Thoracic aorta endothelial cell (primary cell): ENCODE measurements around the gene SLF2. TPM values are rescaled to one million over a fixed set of nuclear protein-coding genes. Genes with fewer than 3 reads are reported as not detected.

Source experiments
- small RNA-seq: library from RNA; depleted of rRNA; stranded (forward); fragments of <200 nt; gene quantifications from one replicate; pipeline ENCODE3, GENCODE V24; 2012
- total RNA-seq: library from RNA; depleted of rRNA; stranded (reverse); fragments of >200 nt; gene quantifications from 2 replicates; pipeline ENCODE4 v1.2.3, GENCODE V29; 2012

SLF2 gene, protein sequence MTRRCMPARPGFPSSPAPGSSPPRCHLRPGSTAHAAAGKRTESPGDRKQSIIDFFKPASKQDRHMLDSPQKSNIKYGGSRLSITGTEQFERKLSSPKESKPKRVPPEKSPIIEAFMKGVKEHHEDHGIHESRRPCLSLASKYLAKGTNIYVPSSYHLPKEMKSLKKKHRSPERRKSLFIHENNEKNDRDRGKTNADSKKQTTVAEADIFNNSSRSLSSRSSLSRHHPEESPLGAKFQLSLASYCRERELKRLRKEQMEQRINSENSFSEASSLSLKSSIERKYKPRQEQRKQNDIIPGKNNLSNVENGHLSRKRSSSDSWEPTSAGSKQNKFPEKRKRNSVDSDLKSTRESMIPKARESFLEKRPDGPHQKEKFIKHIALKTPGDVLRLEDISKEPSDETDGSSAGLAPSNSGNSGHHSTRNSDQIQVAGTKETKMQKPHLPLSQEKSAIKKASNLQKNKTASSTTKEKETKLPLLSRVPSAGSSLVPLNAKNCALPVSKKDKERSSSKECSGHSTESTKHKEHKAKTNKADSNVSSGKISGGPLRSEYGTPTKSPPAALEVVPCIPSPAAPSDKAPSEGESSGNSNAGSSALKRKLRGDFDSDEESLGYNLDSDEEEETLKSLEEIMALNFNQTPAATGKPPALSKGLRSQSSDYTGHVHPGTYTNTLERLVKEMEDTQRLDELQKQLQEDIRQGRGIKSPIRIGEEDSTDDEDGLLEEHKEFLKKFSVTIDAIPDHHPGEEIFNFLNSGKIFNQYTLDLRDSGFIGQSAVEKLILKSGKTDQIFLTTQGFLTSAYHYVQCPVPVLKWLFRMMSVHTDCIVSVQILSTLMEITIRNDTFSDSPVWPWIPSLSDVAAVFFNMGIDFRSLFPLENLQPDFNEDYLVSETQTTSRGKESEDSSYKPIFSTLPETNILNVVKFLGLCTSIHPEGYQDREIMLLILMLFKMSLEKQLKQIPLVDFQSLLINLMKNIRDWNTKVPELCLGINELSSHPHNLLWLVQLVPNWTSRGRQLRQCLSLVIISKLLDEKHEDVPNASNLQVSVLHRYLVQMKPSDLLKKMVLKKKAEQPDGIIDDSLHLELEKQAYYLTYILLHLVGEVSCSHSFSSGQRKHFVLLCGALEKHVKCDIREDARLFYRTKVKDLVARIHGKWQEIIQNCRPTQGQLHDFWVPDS
- 39.2 and 41.2 TPM in 2 replicates for total RNA-seq

DNA sequence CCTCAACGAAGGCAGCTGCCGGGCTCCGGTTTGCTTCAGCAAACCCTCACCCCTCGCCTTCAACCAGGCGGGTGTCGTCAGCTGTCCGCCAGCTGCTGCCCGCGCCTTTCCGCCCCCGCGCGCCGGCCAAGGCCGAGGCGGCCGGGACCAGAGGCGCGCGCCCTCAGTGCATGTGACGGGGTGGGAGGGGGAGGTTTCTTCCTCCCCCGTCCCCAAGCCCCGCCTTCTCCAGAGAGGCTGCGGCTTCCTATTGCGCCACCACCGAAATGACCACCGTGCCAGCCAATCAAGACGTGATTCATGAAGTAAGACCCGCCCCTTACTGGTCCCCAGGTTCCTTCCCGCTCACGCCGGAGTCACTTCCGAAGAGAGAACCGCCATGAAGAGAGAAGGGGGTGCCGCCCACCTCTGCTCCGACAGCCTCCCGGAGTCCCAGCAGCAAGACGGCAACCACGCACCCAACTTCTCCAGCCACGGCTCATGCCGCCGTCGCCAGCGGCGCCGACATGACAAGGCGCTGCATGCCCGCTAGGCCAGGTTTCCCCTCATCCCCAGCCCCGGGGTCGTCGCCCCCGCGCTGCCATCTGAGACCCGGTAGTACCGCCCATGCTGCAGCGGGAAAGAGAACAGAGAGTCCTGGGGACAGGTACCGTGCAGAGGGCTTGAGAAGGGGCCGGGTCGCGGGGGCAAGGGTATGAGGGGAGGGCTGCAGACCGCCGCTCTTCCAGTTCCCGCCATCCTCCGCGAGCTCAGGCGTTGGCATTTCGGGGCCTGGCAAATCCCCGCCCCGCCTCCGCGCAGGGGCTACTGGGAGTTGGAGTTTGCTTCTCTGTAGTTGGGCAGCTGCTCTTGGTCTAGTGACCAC lies at the start of gene SLF2:
SLF2 (plus strand) TSS at position 359 of the 865 bp plus-strand sequence; CDS start at position 507, 148 bp downstream.

DNA sequence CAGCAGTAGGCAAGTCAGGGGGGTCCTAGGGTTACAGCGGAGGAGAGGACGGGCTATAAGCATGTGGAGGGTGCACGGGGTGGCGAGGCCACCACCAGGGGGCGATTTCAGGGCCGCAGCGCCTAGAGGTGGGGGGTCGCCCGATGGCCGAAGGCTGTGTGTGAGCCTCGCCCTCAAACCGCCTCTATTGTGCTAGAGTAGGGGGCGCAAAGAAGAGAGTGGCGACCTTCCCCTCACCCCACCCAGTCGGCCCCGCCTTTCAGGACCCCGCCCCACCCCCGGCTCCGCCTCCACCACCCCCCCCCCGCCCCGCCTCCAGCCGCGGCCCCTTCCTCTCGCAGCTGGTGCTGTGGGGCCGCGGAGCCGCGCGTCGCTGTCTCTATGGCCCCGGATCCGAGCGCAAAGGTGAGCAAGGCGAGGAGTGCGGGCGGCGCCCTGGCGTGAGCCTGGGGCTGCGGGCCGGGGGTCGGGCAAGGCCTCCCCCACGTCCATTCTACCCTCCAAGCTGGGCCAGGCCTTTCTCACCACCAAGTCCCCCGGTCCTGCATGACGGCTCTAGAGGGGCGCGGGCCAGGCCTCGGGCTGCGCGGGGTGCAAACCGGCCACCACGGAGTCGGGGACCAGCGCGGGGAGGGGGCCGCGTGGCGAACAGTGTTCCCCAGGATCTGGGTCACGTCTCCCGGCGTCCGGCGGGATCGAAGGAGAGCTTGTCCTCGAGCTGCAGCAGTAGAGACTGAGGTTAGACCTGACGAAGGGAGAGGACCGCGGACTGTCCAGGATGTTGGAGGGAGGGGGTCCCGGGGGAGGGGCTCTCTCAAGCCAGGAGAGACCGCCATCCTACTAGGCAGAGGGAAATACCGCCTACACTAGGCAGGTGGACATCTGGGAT lies 56.7 kb downstream of the SLF2 start, which contains the start of gene SEMA4G:
SEMA4G (plus strand) TSS at position 318 of the 889 bp plus-strand sequence. CDS start 3,409 bp downstream, outside the sequence.

DNA sequence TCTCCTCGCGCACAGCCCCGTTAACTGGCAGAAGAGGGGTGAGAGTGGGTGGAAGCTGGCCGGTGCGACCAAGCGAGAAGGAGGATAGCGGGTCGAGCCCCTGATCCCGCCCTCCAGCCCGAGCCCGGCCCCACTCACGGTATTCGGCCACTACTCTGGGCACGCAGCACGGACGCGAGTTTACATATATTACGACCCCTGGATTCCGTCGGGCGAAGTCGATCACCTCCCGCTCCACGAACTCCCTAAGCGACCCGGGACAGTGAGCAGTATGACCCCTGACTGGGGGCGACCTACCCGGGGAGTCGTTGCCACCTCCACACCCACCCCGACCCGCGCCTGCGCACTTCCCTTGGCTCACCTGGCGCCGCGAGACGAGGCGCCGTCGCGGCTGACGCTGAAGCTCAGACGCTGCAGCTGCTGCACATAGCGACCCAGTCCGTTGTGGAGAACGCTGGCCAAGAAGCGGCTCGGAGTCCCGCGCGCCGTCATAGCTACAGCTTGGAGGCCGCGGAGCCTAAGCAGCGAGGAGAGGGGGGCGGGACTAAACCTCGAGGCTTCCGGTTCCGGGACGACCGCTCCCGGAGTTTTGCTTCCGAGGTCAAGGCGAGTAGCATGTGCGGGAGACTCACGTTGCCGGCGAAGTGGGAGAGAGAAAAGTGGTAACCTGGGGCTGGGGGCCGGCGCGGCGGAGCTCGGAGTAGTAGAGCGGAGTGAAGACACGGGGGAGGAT lies 74.4 kb downstream of the SLF2 start, which contains the start of the genes MRPL43 and TWNK:
MRPL43 (minus strand) TSS at position 546 of the 733 bp plus-strand sequence; CDS start at position 492, 54 bp downstream.
TWNK (plus strand) TSS at position 592 of the 733 bp plus-strand sequence. CDS start 668 bp downstream, outside the sequence.

DNA sequence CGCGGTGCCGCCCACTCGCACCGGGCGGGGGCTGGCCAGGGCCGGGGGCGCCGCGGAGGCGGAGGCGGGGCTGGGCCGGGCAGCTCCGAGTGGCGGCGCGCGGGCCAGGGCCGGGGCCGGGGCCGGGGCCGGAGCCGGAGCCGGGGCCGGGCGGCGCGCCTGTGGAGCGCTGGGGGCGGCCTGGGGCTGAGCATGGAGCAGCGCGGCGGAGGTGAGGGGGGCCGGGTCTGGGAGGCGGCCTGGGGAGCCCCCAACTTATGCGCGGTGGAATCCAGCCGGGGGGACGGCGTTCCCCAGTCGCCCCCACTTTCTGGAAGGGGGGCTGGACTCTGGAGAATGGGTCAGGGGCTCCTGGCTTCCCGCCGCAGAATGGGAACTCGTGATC lies 87.0 kb downstream of the SLF2 start, which contains the start of gene LZTS2:
LZTS2 (plus strand) TSS at position 67 of the 385 bp plus-strand sequence. CDS start 2,731 bp downstream, outside the sequence.

Small RNAs within 50 kb of the gene (small RNA-seq; reads per million reads assigned to genes)
- gene MIR608 (not detected), gene RF00019 (not detected)

Other genes with a start within 250 kb of the SLF2 start
- gene PAX2, start 167.4 kb upstream of the SLF2 start, total RNA-seq: not detected in 2 replicates
- 1.5 and 1.6 TPM in 2 replicates for gene SEMA4G, start 56.5 kb downstream of the SLF2 start, total RNA-seq
- 45.1 and 48.6 TPM in 2 replicates for gene MRPL43, start 74.5 kb downstream of the SLF2 start, total RNA-seq
- gene TWNK, start 74.6 kb downstream of the SLF2 start, total RNA-seq: 7.6 and 9.2 TPM in 2 replicates
- gene LZTS2, start 86.8 kb downstream of the SLF2 start, total RNA-seq: 38.6 and 52.3 TPM in 2 replicates
- 0.50 and 0.53 TPM in 2 replicates for gene PDZD7, start 118.2 kb downstream of the SLF2 start, total RNA-seq
- 73.4 and 84.9 TPM in 2 replicates for gene SFXN3, start 118.3 kb downstream of the SLF2 start, total RNA-seq
- gene KAZALD1, start 149.0 kb downstream of the SLF2 start, total RNA-seq: 2.4 and 2.9 TPM in 2 replicates
- 0.40 TPM in 1 of 2 replicates, not detected in the other for gene TLX1, start 218.3 kb downstream of the SLF2 start, total RNA-seq